Activated CD4-positive, alpha-beta T cell treated with anti-CD3 and anti-CD28 coated beads, Interleukin-2, amount 50 U/mL, for 4 hours (primary cell): ENCODE data around the gene ADAM30.

Source experiments
- DNase-seq, 2 experiments: peaks; one replicate each; pipeline ENCODE4 v3.0.0-alpha.2; 2020

Gene ADAM30

GRCh38 chr1:119896303-119896702 is at the start of gene ADAM30:
ADAM30 (minus strand) TSS chr1:119896515; CDS start chr1:119896336, 179 bp downstream.
- no peak for DNase-seq

DNA sequence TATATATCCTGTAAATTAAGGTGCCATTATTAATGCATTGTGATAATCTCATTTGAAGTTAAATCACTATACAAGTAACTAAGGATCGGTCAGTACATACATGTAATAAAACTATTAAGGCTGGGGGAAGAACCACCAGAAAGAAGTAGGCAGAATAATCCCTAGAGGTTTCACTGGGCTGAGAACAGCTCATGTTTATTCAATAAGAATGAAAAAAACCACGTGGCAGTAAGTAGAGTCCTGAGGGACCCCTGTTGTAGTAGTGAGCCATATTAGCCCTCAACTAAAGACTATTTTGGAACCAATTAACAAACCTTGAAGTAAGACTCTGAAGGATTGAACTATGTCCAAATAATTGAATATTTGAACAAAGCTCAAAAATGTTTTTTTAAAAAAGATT is 46.9 kb upstream of the ADAM30 start:
- DNase-seq, result no peak

- no peak for DNase-seq
These were observed 45.1 kb upstream of the ADAM30 start for GRCh38 chr1:119941392-119941791.

- no peak for DNase-seq
These were observed 44.4 kb upstream of the ADAM30 start for GRCh38 chr1:119940697-119941096.

DNA sequence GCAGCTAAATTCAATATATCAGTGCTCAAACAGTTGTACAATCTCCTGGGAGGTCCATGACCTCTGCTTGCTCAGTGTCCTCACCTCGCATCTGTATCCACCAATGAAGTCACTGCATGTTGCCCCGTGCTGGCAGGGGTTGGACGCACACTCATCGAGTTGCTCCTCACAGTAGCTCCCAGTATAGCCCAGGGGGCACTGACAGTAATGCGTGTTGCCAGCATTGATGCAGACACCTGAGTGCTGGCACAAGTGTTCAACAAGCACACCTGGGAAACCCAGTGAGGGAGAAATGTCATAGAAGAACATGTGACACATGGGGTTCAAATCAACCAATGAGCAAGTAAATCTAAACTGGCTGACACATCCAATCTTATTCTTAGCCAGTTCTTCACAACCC is 40.9 kb upstream of the ADAM30 start:
- no peak for DNase-seq

- no peak for DNase-seq
These were observed 39.6 kb upstream of the ADAM30 start for GRCh38 chr1:119935915-119936314.

GRCh38 chr1:119935373-119935772 is 39.1 kb upstream of the ADAM30 start:
- DNase-seq, result no peak

GRCh38 chr1:119933397-119933796 is 37.1 kb upstream of the ADAM30 start:
- no peak for DNase-seq

- DNase-seq, result no peak
These were observed 33.5 kb upstream of the ADAM30 start for GRCh38 chr1:119929643-119930315.

GRCh38 chr1:119926553-119926952 is 30.2 kb upstream of the ADAM30 start:
- no peak for DNase-seq

DNA sequence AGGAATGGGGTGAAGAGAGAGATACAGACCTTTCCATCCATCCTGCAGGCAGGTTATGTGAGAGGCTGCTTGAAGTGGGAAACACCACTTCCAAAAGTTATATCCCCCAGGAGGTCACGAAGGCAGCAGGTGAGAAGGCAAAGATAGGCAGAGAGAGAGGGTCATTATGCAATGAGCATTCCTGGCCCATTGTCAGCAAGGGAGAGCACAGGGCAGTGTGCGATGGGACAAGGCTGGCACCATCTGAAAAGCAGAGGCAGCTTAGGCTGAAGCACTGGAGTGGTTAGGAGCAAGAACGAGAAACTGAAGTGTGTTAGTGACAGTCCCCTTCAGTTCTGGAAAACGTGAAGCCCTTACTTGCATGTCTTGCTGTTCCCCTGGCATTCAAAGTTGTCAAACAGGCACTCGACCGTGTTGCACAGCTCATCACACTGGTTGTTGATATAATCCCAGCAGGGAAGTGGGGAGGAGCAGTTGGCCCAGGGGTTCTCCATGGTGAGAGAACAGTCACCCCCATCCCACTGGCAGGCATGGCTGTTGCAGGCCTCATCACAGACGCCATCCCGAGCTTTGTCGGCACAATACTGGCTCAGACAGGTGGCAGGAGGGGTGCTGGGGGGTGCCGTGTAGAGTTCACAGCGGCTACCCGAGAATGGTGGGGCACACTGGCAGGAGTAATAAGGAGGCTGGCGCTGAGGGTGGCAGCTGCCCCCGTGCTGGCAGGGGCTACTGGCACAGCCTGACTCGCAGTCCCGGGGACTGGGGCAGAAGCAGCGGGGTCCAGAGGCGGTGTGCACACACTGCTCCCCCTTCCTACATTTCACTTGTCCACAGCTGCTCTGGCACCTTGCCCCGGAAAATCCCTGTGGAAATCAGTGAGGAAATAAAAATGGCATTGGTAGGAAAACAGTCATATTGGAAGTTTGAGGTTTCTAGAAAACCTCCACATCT is 28.9 kb upstream of the ADAM30 start:
- DNase-seq, result no peak

DNA sequence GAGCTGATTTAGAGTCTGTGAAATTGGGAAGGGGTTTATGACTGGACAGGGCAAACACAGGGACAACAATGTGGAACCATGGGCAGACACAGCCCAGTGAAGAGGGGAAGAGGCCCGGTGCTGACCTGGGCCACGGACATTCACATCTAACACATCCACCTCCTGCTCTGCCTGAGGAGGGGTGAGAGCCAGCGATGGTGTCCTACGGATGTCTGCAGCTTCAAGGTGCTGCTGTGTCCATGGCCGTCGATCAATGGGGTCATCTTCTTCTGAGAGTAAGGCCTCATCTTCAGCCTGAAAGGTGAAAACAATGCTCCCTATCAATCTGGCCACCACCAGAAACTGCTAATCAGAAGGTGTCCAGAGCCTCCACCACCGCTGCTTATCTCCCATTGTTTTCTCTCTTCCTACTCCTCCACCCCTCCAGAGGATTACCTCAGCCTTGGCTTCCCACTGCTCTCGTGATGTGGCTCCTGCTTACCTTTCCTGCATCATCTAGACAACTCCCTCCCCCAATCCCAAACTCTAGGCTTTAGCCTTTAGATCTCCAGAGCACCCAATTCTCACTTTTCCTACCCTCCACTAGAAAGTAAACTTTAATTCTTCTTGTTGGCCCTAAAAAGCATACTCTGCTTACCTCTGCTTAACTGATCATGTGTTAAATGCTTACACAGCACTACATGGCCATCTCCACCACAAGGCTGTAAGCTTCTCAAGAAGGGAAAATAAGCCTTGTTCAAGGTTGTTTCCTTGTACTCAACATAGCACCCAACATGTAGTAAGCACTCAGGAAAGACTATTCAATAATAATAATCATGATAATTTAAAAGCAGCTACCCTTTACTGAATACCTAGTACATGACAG is 24.0 kb upstream of the ADAM30 start:
- no peak for DNase-seq

DNA sequence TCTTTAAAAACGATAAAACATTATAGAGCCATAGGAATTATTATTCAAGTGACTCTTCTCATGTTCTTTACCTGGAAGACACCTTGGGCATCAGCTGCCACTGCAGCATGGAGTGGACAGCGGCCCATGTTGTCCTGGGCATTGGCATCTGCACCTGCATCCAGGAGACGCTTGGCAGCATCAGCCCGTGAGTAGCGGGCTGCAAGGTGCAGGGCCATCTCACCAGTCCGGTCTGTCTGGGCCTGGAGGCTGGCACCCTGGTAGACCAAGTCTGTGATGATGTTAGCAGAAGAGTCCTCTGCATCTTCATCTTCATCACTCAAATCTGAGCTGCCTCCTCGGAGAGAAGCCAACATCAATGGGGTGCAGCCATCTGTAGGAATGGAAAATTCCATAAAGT is 22.9 kb upstream of the ADAM30 start:
- DNase-seq, result no peak

GRCh38 chr1:119918301-119918700 is 22.0 kb upstream of the ADAM30 start:
- DNase-seq, result no peak

DNA sequence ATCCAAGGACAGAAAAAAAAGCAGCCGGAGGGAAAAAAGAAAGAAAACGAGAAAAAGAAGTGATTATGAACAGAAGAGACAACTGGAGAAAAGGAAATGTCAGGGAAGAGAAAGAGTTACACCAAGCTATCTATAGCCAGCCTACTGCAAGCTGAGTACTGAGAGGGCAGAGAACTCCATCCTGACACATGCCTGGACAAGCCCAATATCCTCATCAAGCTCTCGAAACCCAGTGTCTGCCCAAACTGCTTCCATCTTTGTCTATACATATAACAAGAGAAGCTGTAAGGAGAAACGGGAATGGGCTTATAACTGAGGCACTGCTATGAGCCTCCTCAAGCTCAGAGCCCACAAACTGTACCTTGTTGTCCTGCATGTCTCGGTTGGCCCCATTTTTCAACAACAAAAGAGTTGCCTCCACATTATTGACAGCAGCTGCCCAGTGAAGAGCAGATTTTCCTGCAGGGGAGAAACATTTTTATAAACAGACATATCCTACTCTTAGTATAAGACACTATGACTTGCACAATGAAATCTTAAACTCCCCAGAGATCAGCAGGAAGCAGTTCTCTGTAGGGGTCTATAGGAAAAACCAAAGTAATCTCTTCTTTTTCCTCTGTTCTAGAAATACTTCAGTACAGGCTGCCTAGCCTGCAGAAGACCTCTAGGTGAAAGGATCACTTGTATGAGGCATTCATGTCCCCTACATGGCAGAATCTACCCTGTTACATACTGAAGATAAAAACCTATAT is 21.2 kb upstream of the ADAM30 start:
- DNase-seq, result no peak

GRCh38 chr1:119915517-119915916 is 19.2 kb upstream of the ADAM30 start:
- no peak for DNase-seq

DNA sequence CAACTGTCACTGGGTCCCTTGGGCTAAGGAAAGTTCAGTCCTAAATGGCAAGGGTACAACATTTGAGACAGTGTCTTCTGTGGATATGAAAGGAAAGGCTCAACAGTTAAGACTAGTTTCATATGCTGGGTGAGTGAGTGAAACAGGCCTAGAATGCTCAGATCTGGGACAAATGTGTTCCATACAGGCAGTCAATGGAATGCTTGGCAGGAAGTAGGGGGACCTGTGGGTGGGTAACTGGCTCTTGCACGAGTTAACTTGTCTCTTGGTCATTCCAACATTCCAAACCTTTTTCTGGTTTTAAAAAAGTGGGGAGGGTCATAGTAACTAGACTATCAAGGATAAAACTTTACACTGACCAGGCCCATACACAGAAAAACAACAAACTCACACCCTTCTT is 17.8 kb upstream of the ADAM30 start:
- no peak for DNase-seq

- DNase-seq, result no peak
These were observed 16.6 kb upstream of the ADAM30 start for GRCh38 chr1:119912963-119913362.

DNA sequence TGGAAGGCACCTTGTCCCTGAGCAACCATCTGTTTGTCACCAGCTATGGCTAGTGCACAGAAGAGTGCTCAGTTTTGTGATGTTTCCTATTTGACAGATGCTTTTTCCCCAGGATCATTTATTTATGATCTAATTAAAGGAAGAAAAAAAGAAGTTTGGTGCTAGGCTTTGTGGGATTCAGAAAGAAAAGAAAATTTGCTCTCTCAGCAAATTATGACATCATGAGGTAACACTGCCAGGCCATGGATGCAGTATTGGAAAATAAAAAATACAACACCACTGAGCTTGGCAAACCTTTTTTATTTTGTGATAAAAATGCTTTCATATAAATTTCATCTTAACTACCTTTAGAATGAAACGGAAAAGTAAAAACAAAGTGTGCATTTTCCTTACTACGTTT is 15.5 kb upstream of the ADAM30 start:
- no peak for DNase-seq

GRCh38 chr1:119910618-119911017 is 14.3 kb upstream of the ADAM30 start:
- no peak for DNase-seq

- no peak for DNase-seq
These were observed 13.7 kb upstream of the ADAM30 start for GRCh38 chr1:119909890-119910596.

GRCh38 chr1:119908661-119909060 is 12.3 kb upstream of the ADAM30 start:
- no peak for DNase-seq
